Hypothalamus (tissue), 51 donors: ENCODE measurements around the gene SOCS1.

ENCODE experiments used
- DNase-seq, 51 donors: peaks; one replicate each; lab custom pipeline; 2025; lab: John Stamatoyannopoulos, UW

Gene SOCS1

GRCh38 chr16:11249233-11250061, 6.6 kb downstream of the SOCS1 start:
- no peak for DNase-seq

GRCh38 chr16:11248133-11248532, 7.9 kb downstream of the SOCS1 start:
- DNase-seq, result peak in 1 of 51 donors; percentile 100

- DNase-seq, result no peak
These were observed 10.0 kb downstream of the SOCS1 start for GRCh38 chr16:11245988-11246387.

- no peak for DNase-seq
These were observed 10.7 kb downstream of the SOCS1 start for GRCh38 chr16:11245222-11245737.

- DNase-seq, result no peak
These were observed 13.3 kb downstream of the SOCS1 start for GRCh38 chr16:11242658-11243057.

- DNase-seq, result no peak
These were observed 14.4 kb downstream of the SOCS1 start for GRCh38 chr16:11241480-11242204.

- no peak for DNase-seq
These were observed 15.1 kb downstream of the SOCS1 start for GRCh38 chr16:11240636-11241473.

- DNase-seq, result no peak
These were observed 16.1 kb downstream of the SOCS1 start for GRCh38 chr16:11239644-11240632.

GRCh38 chr16:11238272-11239202, 17.5 kb downstream of the SOCS1 start:
- no peak for DNase-seq

GRCh38 chr16:11236461-11237254, 19.3 kb downstream of the SOCS1 start:
- no peak for DNase-seq

GRCh38 chr16:11235703-11235991, 20.4 kb downstream of the SOCS1 start:
- DNase-seq, result no peak

GRCh38 chr16:11234884-11235702, 20.9 kb downstream of the SOCS1 start:
- DNase-seq, result no peak

GRCh38 chr16:11233727-11234376, 22.2 kb downstream of the SOCS1 start:
- DNase-seq, result no peak

GRCh38 chr16:11232852-11233726, 22.9 kb downstream of the SOCS1 start:
- DNase-seq, result peak in 10 of 51 donors; percentile 5 to 46 (median 17)

- DNase-seq, result no peak
These were observed 23.6 kb downstream of the SOCS1 start for GRCh38 chr16:11232302-11232851.
